Kidney (tissue), 14 donors: ENCODE results near the gene MPPED1. TPM values are rescaled to one million over a fixed set of nuclear protein-coding genes. Genes with fewer than 3 reads are reported as not detected.

Experiments
- DNase-seq, 5 donors: peaks; one replicate each; pipeline ENCODE4 v3.0.0-alpha.2; 2013 to 2020
- FAIRE-seq: peaks from 2 replicates; lab custom pipeline; 2012; peaks lifted over from hg19 to GRCh38; lab: Jason Lieb, UNC
- H3K27ac ChIP-seq, 2 donors: one replicate each; pipeline ENCODE4 v1.7.0; 2013; ENCODE audit warnings: low read depth in 2 of 2, low read length in 2 of 2, inconsistent platforms in 1 of 2
- H3K27me3 ChIP-seq: one replicate; pipeline ENCODE4 v1.7.1; 2013; ENCODE audit warnings: low read length, inconsistent platforms; ENCODE audit not compliant: control insufficient read depth, insufficient read depth
- H3K36me3 ChIP-seq, 3 donors: one replicate each; pipeline versions ENCODE4 v1.7.0 to v1.7.1; 2013; ENCODE audit warnings: low read length in 3 of 3, control low read depth in 1 of 3, inconsistent platforms in 1 of 3; ENCODE audit not compliant: insufficient read depth in 3 of 3, control insufficient read depth in 2 of 3
- H3K4me1 ChIP-seq, 3 donors: one replicate each; pipeline versions ENCODE4 v1.7.0 to v1.7.1; 2013; ENCODE audit warnings: low read length in 3 of 3, inconsistent platforms in 1 of 3, low read depth in 1 of 3; ENCODE audit not compliant: control insufficient read depth in 2 of 3, insufficient read depth in 2 of 3
- H3K4me3 ChIP-seq, 3 donors: one replicate each; pipeline versions ENCODE4 v1.7.0 to v1.8.1; 2013; ENCODE audit warnings: low read length in 3 of 3, control low read depth in 1 of 3, inconsistent platforms in 1 of 3
- H3K9ac ChIP-seq, 3 donors: one replicate each; pipeline versions ENCODE4 v1.7.0 to v1.7.1; 2013; ENCODE audit warnings: low read length in 3 of 3, control low read depth in 1 of 3, inconsistent platforms in 1 of 3
- H3K9me3 ChIP-seq, 3 donors: one replicate each; pipeline versions ENCODE4 v1.7.0 to v1.7.1; 2013; ENCODE audit warnings: low read length in 3 of 3, control low read depth in 1 of 3, inconsistent platforms in 1 of 3; ENCODE audit not compliant: control insufficient read depth in 2 of 3, insufficient read depth in 1 of 3
- intact Hi-C: fragments of 100-400 bp; cut with DNase I; formaldehyde crosslinking; loops from one replicate; pipeline ENCODE4 v1.11.1; 2022
- polyA plus RNA-seq: library from polyadenylated mRNA; stranded (reverse); fragments of 350-450 nt; fragmentation: Illumina TruSeq; extraction: RNeasy Lipid Tissue Mini Kit (QIAGEN cat#74804); gene quantifications from one replicate; pipeline ENCODE4 v1.2.3, GENCODE V29; 2014; ENCODE audit warnings: low read depth, low replicate concordance; ENCODE audit not compliant: insufficient read depth
- total RNA-seq: library from RNA; stranded (reverse); fragmentation: NEBNext Ultra II Directional; extraction: Animal tissue kit (Norgen Biotek cat#: 25700); gene quantifications from one replicate; pipeline ENCODE4 v1.2.1, GENCODE V29; 2021
- TF ChIP-seq, protein P1 (sequence below): IDR thresholded peaks from 3 replicates; pipeline ENCODE4 v1.5.1; 2012; ENCODE audit warnings: mild to moderate bottlenecking, moderate library complexity, borderline replicate concordance; ENCODE audit not compliant: insufficient read depth; ENCODE audit errors: extremely low read depth
- donor health status: control.
- donor health status: control.
- donor health status: control.
- donor health status: control.
- donor health status: control.
- donor health status: DM: yes; HTN: yes; CAD: no.
- donor health status: Normal renal cell carcinoma (clear cell type).

Gene MPPED1
- total and polyA plus RNA-seq, 2 donors from 2014 or later = not detected

DNA sequence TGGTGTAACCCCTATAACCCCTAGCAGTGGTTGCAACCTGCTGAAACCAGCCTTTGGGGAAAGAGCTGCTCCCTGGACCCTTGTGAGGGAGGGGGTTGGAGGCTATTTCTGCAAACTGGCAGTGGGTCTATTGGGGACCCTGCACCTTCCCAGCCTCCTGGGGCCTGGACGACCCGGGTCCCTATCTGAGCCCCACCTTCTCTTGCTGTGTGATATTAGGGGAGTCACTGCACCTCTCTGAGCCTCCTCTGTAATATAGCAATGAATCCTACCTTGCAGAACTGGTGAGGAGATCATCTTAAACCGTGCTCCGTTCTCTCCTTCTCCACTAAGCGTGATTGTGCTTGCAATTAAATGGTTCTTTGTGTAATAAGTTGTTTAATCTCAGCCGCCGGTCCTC, 24.0 kb upstream of the MPPED1 start:
- intact Hi-C loops = no loop called here
- no peak for FAIRE-seq

DNA sequence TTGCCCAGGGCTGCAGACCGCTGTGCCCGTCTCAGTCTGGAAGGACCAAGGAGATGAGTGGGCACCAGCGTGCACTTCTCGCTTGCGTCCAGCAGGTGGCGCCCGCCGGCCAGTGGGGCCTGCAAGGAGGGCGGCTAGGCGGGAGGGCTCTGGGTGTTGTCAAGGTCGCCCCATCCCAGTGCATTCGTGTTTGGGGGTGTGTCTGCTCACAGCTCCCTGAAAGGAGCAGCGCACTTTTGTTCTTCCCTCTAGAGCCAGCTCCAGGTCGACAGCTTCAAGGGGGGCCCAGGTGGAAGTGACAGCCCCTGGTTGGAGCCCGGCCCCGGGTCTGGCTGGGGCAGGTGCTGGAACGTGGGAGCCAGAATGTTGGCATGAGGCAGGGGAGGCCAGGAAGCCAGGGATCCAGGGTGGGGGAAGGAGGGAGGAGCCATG, 23.4 kb upstream of the MPPED1 start:
- TF ChIP-seq, protein P1, sequence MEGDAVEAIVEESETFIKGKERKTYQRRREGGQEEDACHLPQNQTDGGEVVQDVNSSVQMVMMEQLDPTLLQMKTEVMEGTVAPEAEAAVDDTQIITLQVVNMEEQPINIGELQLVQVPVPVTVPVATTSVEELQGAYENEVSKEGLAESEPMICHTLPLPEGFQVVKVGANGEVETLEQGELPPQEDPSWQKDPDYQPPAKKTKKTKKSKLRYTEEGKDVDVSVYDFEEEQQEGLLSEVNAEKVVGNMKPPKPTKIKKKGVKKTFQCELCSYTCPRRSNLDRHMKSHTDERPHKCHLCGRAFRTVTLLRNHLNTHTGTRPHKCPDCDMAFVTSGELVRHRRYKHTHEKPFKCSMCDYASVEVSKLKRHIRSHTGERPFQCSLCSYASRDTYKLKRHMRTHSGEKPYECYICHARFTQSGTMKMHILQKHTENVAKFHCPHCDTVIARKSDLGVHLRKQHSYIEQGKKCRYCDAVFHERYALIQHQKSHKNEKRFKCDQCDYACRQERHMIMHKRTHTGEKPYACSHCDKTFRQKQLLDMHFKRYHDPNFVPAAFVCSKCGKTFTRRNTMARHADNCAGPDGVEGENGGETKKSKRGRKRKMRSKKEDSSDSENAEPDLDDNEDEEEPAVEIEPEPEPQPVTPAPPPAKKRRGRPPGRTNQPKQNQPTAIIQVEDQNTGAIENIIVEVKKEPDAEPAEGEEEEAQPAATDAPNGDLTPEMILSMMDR = peak; percentile 87
- H3K36me3 ChIP-seq = no peaks in the 10 kb centered on the region
- FAIRE-seq (no peak), DNase-seq (peak; percentile 76 to 91 (median 85))
- no peak overlapping the region for H3K4me3 ChIP-seq
- peaks cover 0 to 3% (median 0%) of the 10 kb centered on the region in 3 donors for H3K4me1 ChIP-seq
- intact Hi-C loops = no loop called here
- H3K9me3 ChIP-seq = no peaks in the 10 kb centered on the region
- no peaks in the 10 kb centered on the region for H3K27me3 ChIP-seq
- no peak overlapping the region for H3K27ac ChIP-seq
- H3K9ac ChIP-seq = no peak overlapping the region

More for the DNA sequence above, 24.0 kb upstream of the MPPED1 start:
- TF ChIP-seq, protein P1 = no peak
- Histone ChIP-seq H3K36me3 (no peaks in the 10 kb centered on the region), H3K9ac (no peak overlapping the region), H3K27me3 (no peaks in the 10 kb centered on the region), H3K27ac (no peak overlapping the region), H3K9me3 (no peaks in the 10 kb centered on the region), H3K4me3 (no peak overlapping the region), H3K4me1 (peaks cover 0 to 3% (median 0%) of the 10 kb centered on the region in 3 donors)
- DNase-seq = peak in 1 of 5 donors; percentile 18

DNA sequence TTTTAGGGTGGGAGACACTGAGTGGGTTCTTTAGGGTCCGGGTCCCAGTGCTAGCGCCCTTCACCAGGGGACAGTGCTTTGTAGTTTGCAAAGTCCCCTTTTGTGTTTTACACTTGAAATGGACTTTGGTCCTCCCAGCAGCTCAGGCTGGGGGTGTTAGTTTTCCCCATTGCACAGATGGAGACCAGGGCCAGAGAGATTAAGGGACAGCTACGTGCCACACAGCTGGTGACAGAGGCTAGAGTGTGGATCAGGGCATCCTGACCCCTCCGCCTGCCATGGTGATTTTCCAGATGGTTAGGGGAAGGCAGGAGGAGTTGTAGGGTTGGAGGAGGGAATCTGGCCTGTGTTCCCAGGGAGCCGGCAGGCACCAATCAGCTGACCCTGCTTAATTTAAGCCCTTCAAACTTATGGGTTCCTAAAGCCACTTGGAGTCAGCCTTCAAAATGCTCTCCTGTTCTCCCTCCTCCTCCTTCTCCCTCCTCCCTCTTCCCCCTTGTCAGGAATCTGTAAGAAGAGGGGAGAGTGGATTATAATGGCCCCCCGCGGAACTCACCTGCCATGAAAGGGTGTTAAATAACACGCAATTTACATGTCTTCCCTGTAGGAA, 22.5 kb upstream of the MPPED1 start:
- intact Hi-C loops = no loop called here
- H3K9me3 ChIP-seq = peaks cover 0 to 4% (median 0%) of the 10 kb centered on the region in 3 donors
- TF ChIP-seq, protein P1 = no peak
- no peak overlapping the region for H3K27ac ChIP-seq
- no peaks in the 10 kb centered on the region for H3K36me3 ChIP-seq
- DNase-seq (peak in 1 of 5 donors; percentile 16), FAIRE-seq (no peak)
- H3K27me3 ChIP-seq = no peaks in the 10 kb centered on the region
- peaks cover 0 to 3% (median 0%) of the 10 kb centered on the region in 3 donors for H3K4me1 ChIP-seq
- H3K9ac ChIP-seq = no peak overlapping the region
- H3K4me3 ChIP-seq = no peak overlapping the region
